Nephron (organoid): ENCODE data around the gene RIN1.

Source experiments
- H3K27ac Mint-ChIP-seq, 3 experiments: 2 replicates each; pipeline ENCODE4 v1.8.0; 2020; ENCODE audit warnings: mixed read lengths in 3 of 3, mild to moderate bottlenecking in 2 of 3, moderate library complexity in 1 of 3
- H3K27me3 Mint-ChIP-seq: 2 replicates; pipeline ENCODE4 v1.8.0; 2021; ENCODE audit warnings: low read depth, mild to moderate bottlenecking, moderate library complexity, mixed read lengths
- H3K36me3 Mint-ChIP-seq: 2 replicates; pipeline ENCODE4 v1.8.0; 2020; ENCODE audit warnings: low read depth, mixed read lengths
- H3K4me1 Mint-ChIP-seq: 2 replicates; pipeline ENCODE4 v1.8.0; 2020; ENCODE audit warnings: mixed read lengths
- H3K4me3 Mint-ChIP-seq, 3 experiments: 2 replicates each; pipeline ENCODE4 v1.8.0; 2020; ENCODE audit warnings: mild to moderate bottlenecking in 3 of 3, mixed read lengths in 3 of 3, moderate library complexity in 2 of 3
- H3K9me3 Mint-ChIP-seq: 2 replicates; pipeline ENCODE4 v1.8.0; 2020; ENCODE audit warnings: mixed read lengths
- TF ChIP-seq, protein P1 (sequence below), 3 experiments: fragments of 200-600 bp; sonication (generic); IDR thresholded peaks; one replicate each; pipeline ENCODE4 v1.5.0; 2021; ENCODE audit warnings: antibody characterized with exemption in 3 of 3; ENCODE audit not compliant: unreplicated experiment in 3 of 3

The RIN1 gene

GRCh38 chr11:66287211-66287888, 48.9 kb downstream of the RIN1 start:
- peak overlapping the region; percentile 85 to 87 (median 86) for H3K4me3 Mint-ChIP-seq

DNA sequence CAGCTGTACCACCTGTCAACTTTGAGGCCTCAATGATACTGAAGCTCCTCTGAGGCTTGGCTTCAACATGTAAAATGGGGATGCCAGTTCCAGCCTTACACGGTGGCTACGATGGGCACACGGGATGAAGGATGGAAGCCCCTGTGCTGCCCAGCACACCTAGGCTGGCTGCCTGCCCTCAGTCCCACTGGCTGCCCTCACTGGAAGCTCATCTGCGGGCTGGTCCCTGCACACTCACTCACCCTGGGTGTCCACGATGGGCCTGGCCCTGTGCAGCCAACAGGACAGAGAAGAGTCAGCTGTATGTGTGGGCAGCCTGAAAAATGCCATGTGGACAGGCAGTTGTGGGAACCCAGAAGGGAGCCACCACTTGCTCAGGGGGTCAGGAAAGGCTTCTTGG, 49.5 kb downstream of the RIN1 start:
- Mint-ChIP-seq H3K27ac (peak overlapping the region in 1 of 3 experiments; percentile 26), H3K36me3 (no peaks in the 10 kb centered on the region), H3K27me3 (peaks cover 26% of the 10 kb centered on the region), H3K9me3 (no peaks in the 10 kb centered on the region), H3K4me3 (peak overlapping the region; percentile 85 to 87 (median 86)), H3K4me1 (peaks cover 20% of the 10 kb centered on the region)
- TF ChIP-seq, protein P1, sequence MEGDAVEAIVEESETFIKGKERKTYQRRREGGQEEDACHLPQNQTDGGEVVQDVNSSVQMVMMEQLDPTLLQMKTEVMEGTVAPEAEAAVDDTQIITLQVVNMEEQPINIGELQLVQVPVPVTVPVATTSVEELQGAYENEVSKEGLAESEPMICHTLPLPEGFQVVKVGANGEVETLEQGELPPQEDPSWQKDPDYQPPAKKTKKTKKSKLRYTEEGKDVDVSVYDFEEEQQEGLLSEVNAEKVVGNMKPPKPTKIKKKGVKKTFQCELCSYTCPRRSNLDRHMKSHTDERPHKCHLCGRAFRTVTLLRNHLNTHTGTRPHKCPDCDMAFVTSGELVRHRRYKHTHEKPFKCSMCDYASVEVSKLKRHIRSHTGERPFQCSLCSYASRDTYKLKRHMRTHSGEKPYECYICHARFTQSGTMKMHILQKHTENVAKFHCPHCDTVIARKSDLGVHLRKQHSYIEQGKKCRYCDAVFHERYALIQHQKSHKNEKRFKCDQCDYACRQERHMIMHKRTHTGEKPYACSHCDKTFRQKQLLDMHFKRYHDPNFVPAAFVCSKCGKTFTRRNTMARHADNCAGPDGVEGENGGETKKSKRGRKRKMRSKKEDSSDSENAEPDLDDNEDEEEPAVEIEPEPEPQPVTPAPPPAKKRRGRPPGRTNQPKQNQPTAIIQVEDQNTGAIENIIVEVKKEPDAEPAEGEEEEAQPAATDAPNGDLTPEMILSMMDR (IDR thresholded peaks at IDR 0.05; ENCODE audit: unreplicated experiment in 3 of 3), result no peak

More at GRCh38 chr11:66287211-66287888, 48.9 kb downstream of the RIN1 start:
- peak overlapping the region in 1 of 3 experiments; percentile 61 for H3K27ac Mint-ChIP-seq
- H3K4me1 Mint-ChIP-seq, result peaks cover 20% of the 10 kb centered on the region
- no peaks in the 10 kb centered on the region for H3K36me3 Mint-ChIP-seq
- TF ChIP-seq, protein P1 (IDR thresholded peaks at IDR 0.05; ENCODE audit: unreplicated experiment in 3 of 3), result no peak
- H3K27me3 Mint-ChIP-seq, result peaks cover 27% of the 10 kb centered on the region
- no peaks in the 10 kb centered on the region for H3K9me3 Mint-ChIP-seq

- Mint-ChIP-seq H3K4me1 (peaks cover 21% of the 10 kb centered on the region), H3K4me3 (peak overlapping the region in 1 of 3 experiments; percentile 33), H3K27me3 (peaks cover 15% of the 10 kb centered on the region), H3K36me3 (no peaks in the 10 kb centered on the region), H3K27ac (peak overlapping the region in 1 of 3 experiments; percentile 18), H3K9me3 (no peaks in the 10 kb centered on the region)
- TF ChIP-seq, protein P1 (IDR thresholded peaks at IDR 0.05; ENCODE audit: unreplicated experiment in 3 of 3), result no peak
Measured at GRCh38 chr11:66285250-66285947, 50.8 kb downstream of the RIN1 start.

DNA sequence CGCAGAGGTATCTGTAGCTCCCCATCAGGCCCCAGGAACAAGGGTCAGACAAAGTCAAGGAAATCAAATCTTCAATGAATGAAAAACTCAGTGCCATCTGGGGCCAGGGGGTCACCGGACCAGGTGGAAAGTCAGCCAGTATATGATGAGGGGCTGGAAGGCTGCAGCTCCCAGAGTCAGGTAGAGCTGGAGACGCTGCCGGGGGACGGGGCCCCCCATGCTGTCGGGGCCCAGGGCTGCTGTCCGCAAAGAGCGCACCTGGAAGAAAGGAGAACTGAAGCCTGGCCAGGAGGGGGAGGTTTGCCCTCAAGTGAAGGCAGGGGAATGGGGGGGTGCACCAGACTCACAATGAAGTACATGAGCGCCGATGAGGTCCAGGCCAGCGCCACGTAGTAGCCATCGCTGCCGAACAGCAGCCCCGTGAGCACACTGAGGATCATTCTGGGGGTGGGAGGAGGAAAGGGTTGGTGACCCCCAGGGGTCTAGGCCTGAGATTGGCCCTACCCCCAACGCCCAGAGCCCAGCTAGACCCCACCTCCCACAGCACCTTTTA, 51.6 kb downstream of the RIN1 start:
- no peaks in the 10 kb centered on the region for H3K36me3 Mint-ChIP-seq
- H3K4me3 Mint-ChIP-seq, result peak overlapping the region in 1 of 3 experiments; percentile 10
- TF ChIP-seq, protein P1 (IDR thresholded peaks at IDR 0.05; ENCODE audit: unreplicated experiment in 3 of 3), result no peak
- H3K27me3 Mint-ChIP-seq, result peaks cover 9% of the 10 kb centered on the region
- no peak overlapping the region for H3K27ac Mint-ChIP-seq
- peaks cover 21% of the 10 kb centered on the region for H3K4me1 Mint-ChIP-seq
- H3K9me3 Mint-ChIP-seq, result no peaks in the 10 kb centered on the region

- Mint-ChIP-seq H3K27ac (no peak overlapping the region), H3K36me3 (no peaks in the 10 kb centered on the region), H3K27me3 (peaks cover 4% of the 10 kb centered on the region), H3K4me3 (no peak overlapping the region), H3K4me1 (peaks cover 16% of the 10 kb centered on the region), H3K9me3 (no peaks in the 10 kb centered on the region)
- TF ChIP-seq, protein P1 (IDR thresholded peaks at IDR 0.05; ENCODE audit: unreplicated experiment in 3 of 3), result no peak
Measured at GRCh38 chr11:66283461-66284105, 52.7 kb downstream of the RIN1 start.
